DMS53 treated with DMSO at 0.1 percent for 48 hours (cell line): ENCODE data around the gene DCAF4.
A peak's percentile ranks its signal among the peaks of the same experiment; 100 is the strongest.

Experiments used
- DNase-seq: peaks from one replicate; lab custom pipeline; 2025; ENCODE audit not compliant: unreplicated experiment; lab: John Stamatoyannopoulos, UW

DCAF4 gene

GRCh38 chr14:72894623-72895378 lies 31.5 kb upstream of the DCAF4 start:
- DNase-seq: no peak

- DNase-seq: no peak
Observed at GRCh38 chr14:72898448-72898847, 27.8 kb upstream of the DCAF4 start.

- no peak for DNase-seq
Observed at GRCh38 chr14:72901361-72901760, 24.9 kb upstream of the DCAF4 start.

- no peak for DNase-seq
Observed at GRCh38 chr14:72902801-72903530, 23.3 kb upstream of the DCAF4 start.

GRCh38 chr14:72903716-72904115 lies 22.5 kb upstream of the DCAF4 start:
- no peak for DNase-seq

- DNase-seq: no peak
Observed at GRCh38 chr14:72904218-72904617, 22.0 kb upstream of the DCAF4 start.

- DNase-seq: peak; percentile 30
Observed at GRCh38 chr14:72904840-72905561, 21.3 kb upstream of the DCAF4 start.

GRCh38 chr14:72906316-72906715 lies 19.9 kb upstream of the DCAF4 start:
- no peak for DNase-seq

- DNase-seq: no peak
Observed at GRCh38 chr14:72906879-72907278, 19.4 kb upstream of the DCAF4 start.

GRCh38 chr14:72907886-72908285 lies 18.4 kb upstream of the DCAF4 start:
- no peak for DNase-seq

GRCh38 chr14:72909163-72909562 lies 17.1 kb upstream of the DCAF4 start:
- no peak for DNase-seq

GRCh38 chr14:72913809-72914208 lies 12.5 kb upstream of the DCAF4 start:
- no peak for DNase-seq

GRCh38 chr14:72916174-72916573 lies 10.1 kb upstream of the DCAF4 start:
- no peak for DNase-seq

- DNase-seq: no peak
Observed at GRCh38 chr14:72917094-72917802, 9.0 kb upstream of the DCAF4 start.

GRCh38 chr14:72920008-72920407 lies 6.3 kb upstream of the DCAF4 start:
- DNase-seq: no peak

GRCh38 chr14:72921396-72921795 lies 4.9 kb upstream of the DCAF4 start:
- no peak for DNase-seq

- peak; percentile 0 for DNase-seq
Observed at GRCh38 chr14:72924337-72924736, 1.9 kb upstream of the DCAF4 start.

GRCh38 chr14:72925171-72925759 lies 999 bp upstream of the DCAF4 start:
- DNase-seq: no peak

GRCh38 chr14:72925815-72926291 lies 411 bp upstream of the DCAF4 start:
- DNase-seq: peak; percentile 56

GRCh38 chr14:72928872-72929271 lies 2.6 kb downstream of the DCAF4 start:
- DNase-seq: no peak
